Choroid plexus epithelial cell (primary cell): ENCODE results near the gene ATP7A.

Experiments used
- DNase-seq: peaks from one replicate; pipeline ENCODE4 v3.0.0-alpha.2; 2010; ENCODE audit warnings: low read depth
- H3K4me3 ChIP-seq: 2 replicates; pipeline ENCODE4 v1.5.1; 2011; ENCODE audit warnings: low read depth, mild to moderate bottlenecking, control low read depth, low read length, moderate library complexity
- TF ChIP-seq, protein P1 (sequence below): conservative IDR thresholded peaks from 2 replicates; pipeline ENCODE4 v1.5.1; 2011; ENCODE audit warnings: low read depth, mild to moderate bottlenecking, control low read depth, inconsistent platforms, low read length, moderate library complexity

Gene ATP7A

DNA sequence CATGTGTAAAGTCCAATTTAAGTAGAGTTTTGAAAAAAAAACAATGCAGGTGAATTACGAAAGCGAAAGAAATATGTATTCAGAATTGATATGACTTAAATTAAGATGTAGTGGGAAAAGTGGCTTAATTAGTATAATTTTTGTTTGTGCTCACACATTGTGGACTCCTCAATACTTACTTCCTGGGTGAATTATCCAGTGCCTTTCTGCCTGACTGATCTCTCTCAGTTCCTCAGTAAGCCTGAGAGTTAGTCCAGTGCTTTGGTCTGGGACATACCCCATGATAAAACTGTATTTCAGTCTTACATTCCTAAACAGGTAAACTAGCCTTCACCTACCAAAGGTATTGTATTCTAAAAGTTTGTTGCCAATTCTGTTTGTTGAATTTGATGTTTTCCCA is 50.6 kb downstream of the ATP7A start:
- DNase-seq: no peak
- no peak overlapping the region for H3K4me3 ChIP-seq
- TF ChIP-seq, protein P1, sequence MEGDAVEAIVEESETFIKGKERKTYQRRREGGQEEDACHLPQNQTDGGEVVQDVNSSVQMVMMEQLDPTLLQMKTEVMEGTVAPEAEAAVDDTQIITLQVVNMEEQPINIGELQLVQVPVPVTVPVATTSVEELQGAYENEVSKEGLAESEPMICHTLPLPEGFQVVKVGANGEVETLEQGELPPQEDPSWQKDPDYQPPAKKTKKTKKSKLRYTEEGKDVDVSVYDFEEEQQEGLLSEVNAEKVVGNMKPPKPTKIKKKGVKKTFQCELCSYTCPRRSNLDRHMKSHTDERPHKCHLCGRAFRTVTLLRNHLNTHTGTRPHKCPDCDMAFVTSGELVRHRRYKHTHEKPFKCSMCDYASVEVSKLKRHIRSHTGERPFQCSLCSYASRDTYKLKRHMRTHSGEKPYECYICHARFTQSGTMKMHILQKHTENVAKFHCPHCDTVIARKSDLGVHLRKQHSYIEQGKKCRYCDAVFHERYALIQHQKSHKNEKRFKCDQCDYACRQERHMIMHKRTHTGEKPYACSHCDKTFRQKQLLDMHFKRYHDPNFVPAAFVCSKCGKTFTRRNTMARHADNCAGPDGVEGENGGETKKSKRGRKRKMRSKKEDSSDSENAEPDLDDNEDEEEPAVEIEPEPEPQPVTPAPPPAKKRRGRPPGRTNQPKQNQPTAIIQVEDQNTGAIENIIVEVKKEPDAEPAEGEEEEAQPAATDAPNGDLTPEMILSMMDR: no peak

DNA sequence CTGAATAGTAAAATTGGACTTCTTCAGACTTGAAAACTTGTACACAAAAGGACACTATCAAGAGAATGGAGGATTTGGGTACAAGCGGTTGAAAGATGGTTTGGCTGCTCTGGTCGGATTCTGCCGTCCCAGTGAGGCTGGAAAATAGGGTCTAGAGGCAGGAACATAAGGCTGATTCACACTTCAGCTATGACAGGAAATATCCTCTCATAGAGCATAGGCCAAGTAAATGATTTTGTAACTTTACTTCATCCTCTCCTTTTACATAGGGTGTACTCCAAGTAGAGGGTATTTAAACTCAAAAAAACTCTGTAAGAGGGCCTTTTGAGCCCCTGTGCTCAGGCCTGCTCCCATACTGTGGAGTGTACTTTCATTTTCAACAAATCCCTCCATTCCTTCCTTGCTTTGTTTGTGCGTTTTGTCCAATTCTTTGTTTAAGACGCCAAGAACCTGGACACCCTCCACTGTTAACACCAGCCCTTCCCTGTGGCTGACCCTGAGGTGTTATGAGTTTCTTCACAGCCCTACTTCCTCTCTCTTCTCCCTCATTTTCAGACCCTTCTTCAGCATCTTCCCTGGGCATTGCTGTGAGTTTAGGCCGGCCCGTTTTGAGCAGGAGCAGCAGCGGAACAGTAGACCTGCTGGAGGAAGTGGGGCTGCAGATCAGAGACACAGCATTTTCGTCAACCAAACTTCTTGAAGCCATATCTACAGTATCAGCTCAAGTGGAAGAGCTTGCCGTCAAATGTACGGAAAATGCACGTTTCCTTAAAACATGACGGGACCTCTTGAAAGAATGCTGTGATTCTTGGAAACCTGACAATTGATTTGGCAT is 51.8 kb downstream of the ATP7A start:
- DNase-seq: peak; percentile 29
- H3K4me3 ChIP-seq: no peak overlapping the region
- TF ChIP-seq, protein P1: no peak

DNA sequence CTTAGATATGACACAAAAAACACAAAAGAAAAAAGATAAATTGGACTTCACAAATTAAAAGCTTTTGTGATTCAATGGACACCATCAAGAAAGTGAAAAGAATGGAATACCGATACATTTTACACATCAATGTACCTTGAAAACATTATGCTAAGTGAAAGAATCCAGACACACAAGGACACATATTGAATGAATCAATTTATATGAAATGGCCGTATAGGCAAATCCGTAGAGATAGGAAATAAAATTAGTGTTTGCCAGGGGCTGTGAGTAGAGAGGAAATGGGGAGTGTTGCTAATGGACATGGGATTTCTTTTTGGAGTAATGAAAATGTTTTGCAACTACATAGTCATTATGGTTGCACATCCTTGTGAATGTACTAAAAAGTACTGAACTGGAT is 55.9 kb downstream of the ATP7A start:
- H3K4me3 ChIP-seq: no peak overlapping the region
- DNase-seq: no peak
- TF ChIP-seq, protein P1: no peak

DNA sequence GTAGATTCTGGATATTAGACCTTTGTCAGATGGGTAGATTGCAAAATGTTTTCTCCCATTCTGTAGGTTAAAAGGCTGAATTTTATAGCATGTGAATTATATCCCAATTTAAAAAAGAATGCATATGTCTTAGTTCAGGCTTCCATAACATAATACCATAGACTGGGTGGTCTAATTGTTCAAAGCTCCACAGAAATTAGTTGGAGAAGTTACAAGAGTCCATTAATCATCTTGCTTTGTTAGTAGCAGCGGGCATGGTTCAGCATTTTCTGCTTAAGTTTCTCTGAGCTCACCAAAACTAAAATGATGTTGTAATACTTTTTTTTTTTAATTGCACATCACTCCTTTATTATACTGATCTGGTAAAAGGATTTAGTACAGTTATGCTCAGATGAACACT is 57.1 kb downstream of the ATP7A start:
- DNase-seq: no peak
- no peak overlapping the region for H3K4me3 ChIP-seq
- TF ChIP-seq, protein P1: no peak

DNA sequence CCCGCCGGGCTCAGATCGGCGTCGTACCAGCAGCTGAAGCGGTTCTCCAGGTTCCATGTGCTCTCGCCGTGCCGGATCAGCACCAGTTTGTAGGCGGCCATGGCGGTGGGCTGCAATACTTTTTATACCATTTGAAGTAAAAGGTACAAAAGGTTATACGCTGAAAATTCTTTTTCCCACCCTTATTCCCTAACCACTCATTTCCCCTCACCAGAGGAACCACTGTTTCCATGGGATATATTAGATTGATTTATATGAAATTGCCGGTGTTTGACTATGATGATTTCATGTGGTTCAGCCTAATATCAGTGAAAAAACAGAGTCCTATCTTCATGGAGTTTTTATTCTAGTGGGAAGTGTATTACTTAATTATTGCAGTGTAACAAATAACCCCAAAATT is 59.0 kb downstream of the ATP7A start, which contains the start of gene PGAM4:
Gene PGAM4, minus strand, starts transcription at position 101 of the 400 bp plus-strand sequence. Its CDS starts 0 bp downstream, at position 101.
- TF ChIP-seq, protein P1: no peak
- DNase-seq: no peak
- no peak within 1 kb of the TSS for H3K4me3 ChIP-seq

DNA sequence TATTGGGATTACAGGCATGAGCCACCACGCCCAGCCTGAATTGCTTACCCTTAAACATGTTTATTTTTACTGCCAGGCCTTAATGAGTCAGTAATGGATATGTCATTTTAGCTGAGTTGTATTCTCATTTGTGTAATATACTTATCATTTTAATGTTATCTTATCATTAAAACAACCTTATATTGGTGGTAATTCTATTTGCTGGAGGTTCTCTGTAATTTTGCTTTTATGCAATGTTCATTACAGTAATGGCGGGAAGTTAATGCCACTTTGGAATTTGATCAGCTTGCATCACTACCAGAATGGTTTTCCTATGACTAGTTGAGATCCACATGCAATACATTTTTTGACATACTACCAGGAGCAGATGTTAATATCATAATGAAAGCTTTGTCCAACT is 65.3 kb downstream of the ATP7A start:
- no peak overlapping the region for H3K4me3 ChIP-seq
- TF ChIP-seq, protein P1: no peak
- peak; percentile 11 for DNase-seq

DNA sequence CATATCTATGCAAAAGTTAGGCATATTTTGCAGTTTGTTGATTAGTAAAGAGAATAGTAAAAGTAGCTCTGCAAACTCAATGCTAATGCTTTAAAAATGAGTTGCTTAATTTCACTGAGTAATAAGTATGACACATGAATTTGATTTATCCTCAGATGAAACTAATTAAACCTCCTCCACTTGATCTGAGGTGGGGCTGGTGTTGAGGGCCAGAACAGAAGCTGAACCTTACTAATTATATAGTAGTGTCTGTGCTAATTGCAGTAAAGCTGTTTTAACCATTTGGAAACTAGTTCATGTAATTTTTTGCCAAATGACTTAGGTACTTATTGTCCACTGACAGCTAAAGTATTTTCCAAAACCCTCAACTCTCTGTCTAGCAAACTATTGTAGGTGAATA is 66.6 kb downstream of the ATP7A start:
- no peak overlapping the region for H3K4me3 ChIP-seq
- DNase-seq: no peak
- TF ChIP-seq, protein P1: no peak
